HG03039 (cell line): ENCODE results near the gene ZNF91.
"Not testable (repeated sequence)": the region's sequence is repeated elsewhere in the genome, so short reads cannot be mapped to it uniquely, and the experiment has no call there.

Experiments used
- ATAC-seq: cut with Tn5 transposase; IDR thresholded peaks from one replicate; pipeline ENCODE4 v1.9.1; 2021; ENCODE audit warnings: mild to moderate bottlenecking, moderate library complexity; ENCODE audit not compliant: unreplicated experiment

The ZNF91 gene

GRCh38 chr19:23395041-23395721 lies at the start of gene ZNF91:
ZNF91 (minus strand) TSS chr19:23395471; CDS start chr19:23395354, 117 bp downstream.
- ATAC-seq = peak; percentile 97

- no peak for ATAC-seq
Observed at GRCh38 chr19:23440791-23441190, 45.5 kb upstream of the ZNF91 start.

DNA sequence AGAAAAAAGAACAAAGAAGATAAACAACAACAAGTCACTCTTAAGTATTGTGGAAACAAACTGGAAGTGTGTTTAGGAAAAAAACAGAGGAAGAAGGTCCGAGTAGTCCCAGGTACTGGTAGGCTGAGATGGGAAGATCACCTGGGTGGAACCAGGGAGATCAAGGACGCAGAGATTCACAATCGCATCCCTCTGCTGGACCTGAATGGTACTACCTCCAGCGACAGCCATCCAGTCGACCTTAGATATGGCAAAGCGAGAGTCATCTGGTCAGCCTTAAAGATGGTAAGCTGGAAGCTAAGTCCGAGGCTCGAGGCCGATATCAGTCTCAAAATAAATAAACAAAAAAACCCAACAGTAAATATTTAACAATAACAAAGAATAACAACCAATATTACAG lies 44.9 kb upstream of the ZNF91 start:
- ATAC-seq = no peak

DNA sequence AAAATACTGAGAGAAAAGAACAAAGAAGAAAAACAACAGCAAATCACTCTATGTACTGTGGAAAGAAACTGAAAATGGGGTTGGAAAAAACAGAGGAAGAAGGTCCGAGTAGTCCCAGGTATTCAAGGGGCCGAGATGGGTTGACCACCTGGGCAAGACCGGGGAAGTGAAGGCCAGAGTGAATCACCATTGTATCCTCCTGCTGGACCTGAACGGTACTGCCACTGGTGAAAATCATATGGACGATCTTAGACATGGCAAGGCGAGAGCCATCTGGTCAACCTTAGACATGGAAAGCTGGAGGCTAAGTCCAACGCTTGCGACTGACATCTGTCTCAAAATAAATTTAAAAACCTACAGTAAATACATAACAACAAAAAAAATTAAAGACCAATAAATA lies 44.4 kb upstream of the ZNF91 start:
- no peak for ATAC-seq

DNA sequence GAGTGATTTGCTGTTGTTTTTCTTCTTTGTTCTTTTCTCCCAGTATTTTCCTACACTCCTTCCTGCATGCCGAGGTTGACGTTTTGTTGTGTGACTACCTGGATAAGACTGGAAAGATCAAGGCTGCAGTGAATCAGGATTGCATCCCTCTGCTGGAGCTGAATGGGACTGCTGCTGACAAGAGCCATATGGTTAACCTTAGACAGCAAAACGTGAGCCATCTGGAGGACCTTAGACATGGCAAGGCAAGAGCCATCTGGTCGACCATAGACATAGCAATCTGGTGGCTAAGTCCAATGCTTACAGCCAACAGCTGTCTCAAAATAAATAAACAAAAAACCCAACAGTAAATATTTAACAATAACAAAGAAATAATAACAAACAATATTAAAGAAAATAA lies 42.6 kb upstream of the ZNF91 start:
- no peak for ATAC-seq

- ATAC-seq = no peak
Observed at GRCh38 chr19:23436944-23437343, 41.7 kb upstream of the ZNF91 start.

- no peak for ATAC-seq
Observed at GRCh38 chr19:23436318-23436717, 41.0 kb upstream of the ZNF91 start.

GRCh38 chr19:23420824-23421223 lies 25.6 kb upstream of the ZNF91 start:
- no peak for ATAC-seq

DNA sequence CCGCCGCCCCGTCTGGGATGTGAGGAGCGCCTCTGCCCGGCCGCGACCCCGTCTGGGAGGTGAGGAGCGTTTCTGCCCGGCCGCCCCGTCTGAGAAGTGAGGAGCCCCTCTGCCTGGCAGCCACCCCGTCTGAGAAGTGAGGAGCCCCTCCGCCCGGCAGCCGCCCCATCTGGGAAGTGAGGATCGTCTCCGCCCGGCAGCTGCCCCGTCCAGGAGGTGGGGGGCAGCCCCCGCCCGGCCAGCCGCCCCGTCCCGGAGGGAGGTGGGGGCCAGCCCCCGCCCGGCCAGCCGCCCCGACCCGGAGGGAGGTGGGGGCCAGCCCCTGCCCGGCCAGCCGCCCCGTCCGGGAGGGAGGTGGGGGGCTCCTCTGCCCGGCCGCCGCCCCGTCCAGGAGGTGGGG lies 24.0 kb upstream of the ZNF91 start:
- not testable (repeated sequence) for ATAC-seq

DNA sequence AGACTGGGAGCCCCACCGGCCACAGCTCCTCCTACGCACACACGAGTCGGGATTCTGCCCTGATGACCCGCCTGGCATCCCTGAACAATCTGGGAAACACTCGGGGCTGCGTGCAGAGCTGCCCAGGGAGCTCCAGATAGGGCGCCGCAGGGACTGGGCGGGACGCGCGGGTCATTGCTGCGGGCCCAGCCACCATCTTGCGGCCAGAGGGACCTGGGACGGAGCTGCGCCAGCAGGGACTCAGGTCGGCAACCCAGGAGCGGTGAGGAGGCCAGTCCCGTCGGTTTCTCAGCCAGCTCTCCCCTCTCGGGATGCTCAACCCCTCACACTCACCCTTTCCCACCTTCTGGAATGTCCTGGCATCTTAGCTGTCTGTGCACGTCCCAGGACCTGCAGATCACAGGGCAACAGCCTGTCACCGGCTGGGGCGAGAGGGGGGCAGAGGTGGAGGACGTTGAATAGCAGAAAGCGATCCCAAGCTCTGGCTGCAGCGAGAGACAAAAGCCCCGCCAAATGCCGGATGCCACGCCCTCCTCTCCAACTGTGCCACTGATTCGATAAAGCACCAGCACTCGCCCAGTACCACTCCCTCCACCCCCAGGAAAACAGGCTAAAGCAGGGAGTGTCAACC lies 20.4 kb upstream of the ZNF91 start:
- no peak for ATAC-seq

DNA sequence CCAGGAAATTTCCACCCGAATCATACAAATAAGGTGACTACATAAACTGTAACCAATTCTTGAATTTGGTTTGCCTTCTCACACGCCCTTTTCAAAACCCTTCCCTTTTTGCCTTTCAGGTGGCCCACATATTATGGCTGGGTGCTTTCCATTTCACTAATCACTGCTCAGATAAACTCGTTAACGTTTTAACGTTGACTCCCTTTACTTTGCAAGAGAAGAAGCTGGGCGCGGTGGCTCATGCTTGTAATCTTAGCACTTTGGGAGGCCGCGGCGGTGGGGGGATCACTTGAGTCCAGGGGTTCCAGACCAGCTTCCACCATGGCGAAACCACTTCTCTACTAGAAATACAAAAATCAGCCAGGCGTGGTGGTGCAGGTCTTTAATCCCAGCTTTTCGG lies 19.8 kb upstream of the ZNF91 start:
- ATAC-seq = no peak

DNA sequence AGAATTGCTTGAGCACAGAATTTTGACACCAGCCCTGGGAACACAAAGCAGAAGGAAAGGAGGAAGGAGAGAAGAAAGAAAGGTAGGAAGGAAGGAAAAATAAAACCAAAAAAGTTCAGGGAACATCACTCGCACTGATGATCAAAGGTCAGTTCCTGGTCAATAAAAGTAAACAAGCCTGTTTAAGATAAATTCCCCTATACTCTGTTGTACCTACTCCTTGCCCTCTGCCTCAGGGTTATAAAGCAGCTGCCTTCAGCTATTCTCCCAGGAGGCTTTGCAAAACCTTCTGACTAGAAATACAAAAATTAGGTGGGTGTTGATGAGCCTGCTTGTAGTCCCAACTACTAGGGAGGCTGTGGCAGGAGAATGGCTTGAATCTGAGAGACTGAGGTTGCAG lies 14.9 kb upstream of the ZNF91 start:
- ATAC-seq = no peak

DNA sequence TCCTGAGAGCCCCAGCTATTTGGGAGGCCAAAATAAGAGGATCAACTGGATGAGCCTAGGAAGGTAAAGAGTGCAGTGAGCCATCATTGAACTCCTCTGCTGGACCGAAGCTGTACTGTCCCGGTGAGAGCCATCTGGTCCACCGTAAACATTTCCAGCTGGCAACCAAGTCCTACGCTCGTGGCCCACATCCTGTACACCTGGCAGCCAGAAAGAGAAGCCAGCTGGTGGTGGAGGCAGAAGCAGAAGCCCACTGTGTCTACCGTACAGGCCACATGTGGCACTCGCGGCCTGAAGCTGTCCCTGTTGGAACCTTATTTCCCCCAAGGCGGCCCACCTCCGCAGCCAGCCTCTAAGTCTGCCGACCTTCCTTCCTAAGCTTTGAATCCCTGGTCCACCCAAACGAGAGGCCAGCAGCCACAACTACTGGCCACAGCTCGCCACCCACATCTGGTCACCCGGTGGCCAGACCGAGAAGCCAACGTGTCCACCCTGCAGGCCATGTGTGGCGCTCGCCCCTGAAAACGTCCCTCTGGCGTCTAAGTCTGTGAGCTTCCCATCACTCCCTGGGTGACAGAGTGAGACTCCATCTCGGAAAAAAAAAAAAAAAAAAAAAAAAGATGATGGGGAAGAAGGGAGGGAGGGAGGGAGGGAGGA lies 14.2 kb upstream of the ZNF91 start:
- ATAC-seq = no peak

DNA sequence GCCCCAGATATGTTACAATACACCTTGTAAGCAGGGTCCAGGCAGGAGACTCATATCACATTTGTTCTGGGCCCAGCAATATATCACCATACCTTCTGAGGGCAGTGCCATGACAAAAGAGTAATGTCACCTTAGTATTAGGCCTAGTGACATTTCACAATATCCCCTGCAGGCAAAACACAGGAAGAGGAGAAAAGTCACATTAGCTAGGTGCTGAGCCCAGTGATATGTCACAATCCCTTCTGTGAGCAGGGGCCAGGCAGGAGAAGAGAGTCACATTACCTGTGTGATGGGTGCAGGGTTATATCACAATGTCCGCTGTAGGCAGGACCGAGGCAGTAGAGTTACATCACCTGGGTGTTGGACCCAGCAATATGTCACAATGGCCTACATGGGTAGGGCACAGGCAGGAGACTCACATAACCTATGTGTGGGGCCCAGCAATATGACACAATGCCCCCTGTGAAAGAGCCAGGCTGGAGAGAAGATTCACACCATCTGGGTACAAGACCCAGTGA lies 12.4 kb upstream of the ZNF91 start:
- no peak for ATAC-seq

DNA sequence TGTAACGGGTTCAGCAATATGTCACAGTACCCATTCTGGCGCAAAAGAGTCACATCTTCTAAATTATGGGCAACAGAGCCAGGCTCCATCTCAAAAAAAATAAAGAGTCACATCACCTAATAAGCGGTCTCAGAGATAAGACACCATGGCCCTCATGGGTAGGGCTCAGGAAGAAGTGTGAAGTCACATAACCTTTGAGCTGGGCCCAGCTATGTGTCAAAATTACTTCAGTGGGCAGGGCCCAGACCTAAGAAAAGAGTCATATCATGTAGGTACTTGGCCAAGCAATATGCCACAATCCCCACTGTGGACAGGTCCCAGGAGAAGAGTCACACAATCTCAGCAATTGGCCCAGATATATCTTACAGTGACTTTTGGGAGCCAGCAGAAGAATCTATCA lies 11.4 kb upstream of the ZNF91 start:
- no peak for ATAC-seq

- no peak for ATAC-seq
Observed at GRCh38 chr19:23406091-23406490, 10.8 kb upstream of the ZNF91 start.

DNA sequence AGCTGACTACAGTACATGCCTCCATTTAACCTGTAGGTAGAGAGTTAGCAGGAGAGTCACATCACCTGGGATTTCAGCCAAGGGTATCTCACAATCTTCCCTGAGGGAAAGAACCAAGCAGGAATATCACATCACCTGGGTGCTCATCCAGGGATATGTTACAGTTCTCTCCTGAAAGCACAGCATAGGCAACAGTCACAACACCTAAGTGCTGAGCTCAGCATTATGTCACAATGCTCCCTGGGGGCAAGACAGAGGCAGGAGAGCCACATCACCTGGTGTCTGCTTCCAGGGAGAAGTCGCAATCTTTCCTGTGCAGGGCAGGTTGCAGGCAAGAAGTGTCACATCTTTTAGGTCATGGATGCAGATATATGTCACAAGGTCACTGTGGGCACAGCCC lies 9.4 kb upstream of the ZNF91 start:
- no peak for ATAC-seq

- no peak for ATAC-seq
Observed at GRCh38 chr19:23403581-23404324, 8.5 kb upstream of the ZNF91 start.

GRCh38 chr19:23403052-23403451 lies 7.8 kb upstream of the ZNF91 start:
- no peak for ATAC-seq

DNA sequence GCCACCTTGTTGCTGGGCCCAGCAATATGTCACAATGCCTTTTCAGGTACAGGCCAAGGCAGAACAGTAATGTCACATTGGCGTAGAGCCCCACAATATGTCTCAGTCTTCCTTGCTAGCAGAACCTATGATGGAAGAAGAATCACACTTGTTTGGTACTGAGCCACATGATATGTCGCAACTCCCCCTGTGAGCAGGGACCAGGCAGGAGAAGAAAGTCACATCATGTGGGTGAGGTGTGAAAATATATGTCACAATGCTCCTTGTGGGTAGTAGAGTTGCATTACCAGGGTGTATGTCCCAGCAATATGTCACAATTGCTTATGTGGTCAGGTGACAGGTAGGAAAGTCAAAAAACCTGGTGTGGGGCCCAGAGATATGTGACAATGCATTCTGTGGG lies 7.1 kb upstream of the ZNF91 start:
- ATAC-seq = no peak

DNA sequence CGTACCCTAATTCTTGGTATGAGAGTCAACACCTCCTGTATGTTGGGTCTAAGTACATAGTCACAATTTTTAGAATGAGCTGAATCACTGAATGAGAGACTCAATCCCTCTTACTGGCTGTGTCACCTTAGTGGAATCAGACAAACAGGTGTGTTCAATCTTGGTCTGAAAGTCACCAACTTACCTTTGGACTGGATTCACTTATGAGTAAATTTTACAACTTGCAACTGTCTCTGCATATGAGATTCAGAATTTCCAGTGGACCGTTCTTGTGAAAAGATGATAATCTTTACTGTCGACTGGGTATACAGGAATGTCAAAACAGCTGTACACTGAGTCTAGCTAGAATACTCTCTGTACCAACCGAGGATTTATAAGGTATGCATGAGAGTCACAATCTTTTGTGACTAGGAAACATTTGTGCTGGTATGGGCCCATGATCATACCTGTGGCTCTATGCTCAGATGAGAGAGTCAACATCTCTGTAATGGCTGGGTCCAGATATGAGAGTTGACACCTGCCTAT lies 5.9 kb upstream of the ZNF91 start:
- ATAC-seq = no peak
